OCI-LY1 (cell line): ENCODE results near the gene SIRT6.

Experiments
- CTCF ChIP-seq: fragments of 200-600 bp; sonication (generic), shearing (Covaris generic); IDR thresholded peaks from 2 replicates; pipeline ENCODE4 v1.5.1; 2017; ENCODE audit warnings: mild to moderate bottlenecking, antibody characterized with exemption, low read length, moderate library complexity, mixed read lengths
- EZH2 ChIP-seq: fragments of 200-600 bp; sonication (generic), shearing (Covaris generic); IDR thresholded peaks from 2 replicates; pipeline ENCODE4 v1.8.0; 2017; ENCODE audit warnings: borderline replicate concordance, mixed run types, mild to moderate bottlenecking, antibody characterized with exemption, low read length, moderate library complexity, mixed read lengths

- TF ChIP-seq CTCF (no peak), EZH2 (no peak)
Measured at GRCh38 chr19:4181053-4181508, 1.3 kb downstream of the SIRT6 start.
